GM12878 (cell line): ENCODE data around the gene SCYGR1.

Experiments used
- KDM1A ChIP-seq: fragments of 200-600 bp; sonication (generic); IDR thresholded peaks from 2 replicates; pipeline ENCODE4 v1.6.1; 2016; ENCODE audit warnings: borderline replicate concordance
- TF ChIP-seq, protein P1 (sequence below): IDR thresholded peaks from 2 replicates; pipeline ENCODE4 v1.6.1; 2011; ENCODE audit warnings: low read depth, mild to moderate bottlenecking, low read length, moderate library complexity, borderline replicate concordance; ENCODE audit errors: extremely low read depth

DNA sequence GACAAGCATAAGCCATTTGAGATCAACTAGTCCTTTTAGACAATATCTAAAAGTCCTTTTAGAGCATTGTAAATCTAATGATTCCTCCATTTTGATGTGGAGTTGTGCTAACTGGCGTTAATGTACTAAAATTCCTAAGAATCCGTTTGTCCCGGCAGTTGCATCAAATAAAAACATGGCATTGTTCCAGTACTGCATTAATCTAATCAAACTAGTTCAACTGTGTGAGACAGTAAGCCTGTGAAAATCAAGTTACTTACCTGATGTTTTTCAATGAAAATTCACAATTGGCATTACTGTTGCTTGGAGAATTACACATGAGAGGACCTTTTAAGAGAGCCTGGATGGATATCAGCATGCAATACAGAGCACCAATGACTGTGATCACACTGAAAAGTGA, 21.9 kb downstream of the SCYGR1 start:
- TF ChIP-seq, protein P1, sequence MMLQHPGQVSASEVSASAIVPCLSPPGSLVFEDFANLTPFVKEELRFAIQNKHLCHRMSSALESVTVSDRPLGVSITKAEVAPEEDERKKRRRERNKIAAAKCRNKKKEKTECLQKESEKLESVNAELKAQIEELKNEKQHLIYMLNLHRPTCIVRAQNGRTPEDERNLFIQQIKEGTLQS = no peak
- TF ChIP-seq KDM1A = no peak
